NCI-H2029 (cell line): Measurements from ENCODE around the gene AMELX.

Experiments used
- DNase-seq: peaks from one replicate; lab custom pipeline; 2025; lab: John Stamatoyannopoulos, UW

Gene AMELX

DNA sequence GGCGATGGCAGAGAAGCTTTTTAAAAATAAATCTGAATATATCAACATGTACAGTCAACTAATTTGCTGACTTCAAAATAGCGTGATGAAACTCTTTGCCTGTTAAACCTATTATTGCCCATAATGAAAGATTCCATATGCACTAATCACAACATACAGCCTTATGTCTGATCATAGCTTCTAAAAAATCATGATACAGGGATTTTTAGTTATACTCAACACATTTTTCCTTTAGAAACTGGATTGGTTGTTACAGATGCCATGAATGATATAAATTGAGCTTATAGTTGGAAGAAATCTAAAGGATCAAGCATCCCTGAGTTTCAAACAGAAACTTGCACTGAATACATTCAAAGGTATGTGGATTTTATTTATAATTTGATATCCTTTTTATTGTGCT lies at the start of gene AMELX:
Gene AMELX, plus strand, starts transcription at position 301 of the 400 bp plus-strand sequence. CDS start 1,376 bp downstream, outside the sequence.
- no peak for DNase-seq

DNA sequence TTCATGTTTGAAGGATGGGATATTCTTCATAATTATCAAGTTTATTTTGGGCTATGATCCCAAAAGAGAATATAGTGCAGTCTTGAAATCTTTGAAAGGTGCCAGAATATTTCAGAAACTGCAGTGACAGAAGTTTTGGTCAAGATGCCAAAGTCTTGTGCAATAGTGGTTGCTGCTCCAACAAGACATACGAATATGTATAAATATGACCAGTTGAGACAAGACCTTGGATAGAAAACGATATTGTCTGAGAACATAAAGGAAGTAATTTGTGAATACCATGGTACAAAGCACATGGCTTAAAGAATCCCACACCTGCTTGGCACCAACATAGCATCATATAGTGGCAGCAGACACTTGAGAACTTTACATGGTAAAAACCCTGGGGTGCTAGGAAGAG lies 48.6 kb upstream of the AMELX start:
- DNase-seq: no peak

DNA sequence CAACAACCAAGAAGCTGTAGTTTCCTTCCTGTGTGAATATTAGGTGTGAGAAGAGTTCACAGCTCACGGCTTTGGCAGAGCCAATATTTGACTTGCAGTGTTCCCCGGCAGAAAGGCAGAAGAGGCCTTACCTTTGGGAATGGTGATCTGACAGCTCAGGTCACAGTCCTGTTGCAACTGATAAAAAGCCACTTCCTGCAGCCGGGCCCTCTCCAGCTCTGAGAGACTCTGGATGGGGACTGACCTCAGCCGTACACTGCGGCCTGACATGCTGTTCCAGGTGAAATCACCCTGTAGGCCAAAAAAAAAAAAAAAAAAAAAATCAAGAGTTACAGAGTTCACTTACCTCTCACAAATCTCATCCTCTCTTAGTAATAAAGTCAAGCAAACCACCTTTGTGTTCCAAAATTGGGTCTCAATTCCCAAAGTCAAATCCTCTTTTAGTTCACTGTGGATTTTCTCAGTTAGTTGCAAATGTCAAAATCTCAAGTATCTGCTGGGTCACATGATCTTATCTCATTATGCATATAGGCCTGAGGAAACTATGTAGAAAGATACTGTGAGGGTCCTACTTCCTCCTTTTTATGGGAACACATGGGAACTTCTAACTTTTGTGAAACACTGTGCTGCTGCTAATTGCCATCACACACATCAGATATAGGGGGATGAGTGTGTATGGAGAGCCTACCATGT lies 38.6 kb upstream of the AMELX start:
- DNase-seq: no peak

GRCh38 chrX:11257290-11257689 lies 35.9 kb upstream of the AMELX start:
- no peak for DNase-seq

- DNase-seq: no peak
Measured at GRCh38 chrX:11257711-11258110, 35.5 kb upstream of the AMELX start.

- no peak for DNase-seq
Measured at GRCh38 chrX:11259437-11259836, 33.8 kb upstream of the AMELX start.

DNA sequence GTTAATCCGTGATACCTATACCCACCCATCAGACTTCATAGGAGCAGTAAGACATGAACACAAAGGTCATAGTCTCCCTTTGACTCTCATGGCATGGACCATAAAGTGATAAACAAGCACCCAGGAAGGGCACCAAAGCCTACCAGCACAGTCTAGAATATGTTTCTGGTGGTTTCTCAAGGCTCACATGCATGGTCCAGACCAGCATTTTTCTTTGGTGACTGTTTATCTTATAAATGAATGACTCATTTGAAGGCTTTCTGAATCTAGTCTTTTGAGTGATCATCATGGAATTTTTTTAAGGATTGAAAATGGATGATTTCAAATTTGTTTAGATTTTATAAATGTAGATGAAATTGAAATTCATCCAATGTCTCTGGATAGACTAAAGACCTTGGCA lies 32.0 kb upstream of the AMELX start:
- no peak for DNase-seq

DNA sequence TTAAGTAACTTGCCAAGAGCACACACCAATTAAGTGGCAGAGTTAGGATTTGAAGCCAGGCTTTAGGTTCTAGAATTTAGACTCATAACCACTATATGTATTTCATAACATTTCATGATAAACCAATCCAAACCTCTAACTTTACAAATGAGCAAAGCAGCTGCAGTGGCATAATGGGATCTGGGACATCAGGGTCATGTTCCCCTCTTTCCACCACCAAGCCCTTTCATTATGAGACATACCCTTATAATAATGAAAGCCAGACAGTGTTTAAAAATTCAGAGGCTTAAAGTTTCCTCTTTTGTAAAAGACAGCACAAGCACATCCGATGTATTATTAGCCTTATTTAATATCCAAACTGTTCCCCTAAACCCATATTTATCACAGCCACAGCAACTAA lies 28.3 kb upstream of the AMELX start:
- DNase-seq: no peak

DNA sequence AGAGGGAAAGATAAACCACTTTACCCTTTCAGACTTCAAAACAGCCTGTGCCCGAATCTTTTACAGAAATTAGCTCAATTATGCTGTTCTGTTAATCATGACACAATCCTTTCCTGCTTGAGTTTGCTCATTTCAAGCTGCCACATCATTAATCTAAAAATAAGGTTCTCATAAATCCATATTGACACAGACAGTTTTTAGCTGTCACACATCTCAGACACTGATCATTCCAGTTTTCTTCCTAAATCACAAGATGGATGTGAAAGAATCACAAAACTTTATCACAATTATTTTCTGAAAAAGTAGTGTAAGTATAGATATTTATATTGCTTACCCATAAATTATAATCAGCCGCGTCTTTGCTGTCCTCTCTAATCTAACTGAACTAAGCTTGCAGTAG lies 27.9 kb upstream of the AMELX start:
- no peak for DNase-seq

- DNase-seq: no peak
Measured at GRCh38 chrX:11266573-11267003, 26.6 kb upstream of the AMELX start.

GRCh38 chrX:11267425-11267824 lies 25.8 kb upstream of the AMELX start:
- DNase-seq: no peak

GRCh38 chrX:11269006-11269405 lies 24.2 kb upstream of the AMELX start:
- no peak for DNase-seq

- DNase-seq: no peak
Measured at GRCh38 chrX:11269996-11270395, 23.2 kb upstream of the AMELX start.

GRCh38 chrX:11272290-11272689 lies 20.9 kb upstream of the AMELX start:
- DNase-seq: no peak

DNA sequence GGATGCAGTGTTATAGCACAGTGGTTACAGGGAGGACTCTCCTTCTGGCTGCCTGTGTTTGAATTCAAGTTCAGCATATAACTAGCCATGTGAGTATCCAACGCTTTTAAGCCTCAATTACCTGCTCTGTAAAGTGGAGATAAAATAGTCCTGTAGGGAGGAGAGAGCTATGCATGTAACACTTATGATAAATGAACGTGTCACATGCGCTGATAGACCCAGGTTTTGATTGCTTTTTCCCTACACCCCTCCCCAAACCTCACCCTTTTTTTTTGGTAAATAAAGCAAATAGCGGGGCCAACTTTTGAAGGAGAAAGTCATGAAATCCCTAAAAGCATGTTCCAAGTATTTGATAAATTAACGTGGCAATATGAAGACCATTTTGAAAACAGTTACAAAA lies 20.4 kb upstream of the AMELX start:
- DNase-seq: no peak

GRCh38 chrX:11273544-11273943 lies 19.7 kb upstream of the AMELX start:
- DNase-seq: no peak

DNA sequence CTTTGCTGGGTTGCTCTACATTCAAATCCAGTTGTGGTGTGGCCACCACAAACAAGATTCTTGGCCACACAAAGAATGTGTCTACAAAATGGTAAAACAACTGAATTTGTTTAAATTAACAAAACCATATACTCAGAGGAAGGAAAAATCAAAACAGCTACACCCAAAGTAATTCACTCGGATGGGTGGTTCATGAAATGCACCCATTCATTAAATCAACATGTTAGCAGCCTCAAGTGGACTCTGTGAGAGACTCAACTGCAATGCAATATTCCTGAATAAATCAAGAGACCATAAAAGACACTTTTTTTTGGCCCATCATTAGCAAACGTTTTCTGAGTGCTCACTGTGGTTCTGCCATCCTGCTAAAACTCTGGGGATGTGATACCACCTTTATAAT lies 11.2 kb upstream of the AMELX start:
- no peak for DNase-seq

- DNase-seq: no peak
Measured at GRCh38 chrX:11285651-11286050, 7.6 kb upstream of the AMELX start.

DNA sequence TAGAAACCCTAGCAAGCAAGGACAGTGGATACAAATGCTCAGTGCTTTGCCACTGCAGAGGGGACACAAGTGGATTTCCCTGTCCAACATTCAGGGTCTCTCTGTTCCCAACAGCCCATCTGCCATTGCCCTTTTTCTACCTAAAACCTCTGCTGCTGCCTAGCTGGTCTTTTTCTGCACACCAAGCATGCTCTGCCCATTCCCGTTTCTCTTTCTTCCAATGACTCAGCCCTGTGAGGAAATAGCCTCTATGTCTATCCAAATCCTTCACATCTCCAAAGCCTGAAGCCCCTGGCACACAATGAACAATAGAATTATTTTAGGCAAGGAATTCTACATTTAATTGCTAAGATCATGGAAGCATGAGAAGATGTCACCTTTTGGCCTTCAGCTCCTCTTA lies 5.7 kb upstream of the AMELX start:
- no peak for DNase-seq

- DNase-seq: no peak
Measured at GRCh38 chrX:11290416-11291102, 2.7 kb upstream of the AMELX start.

- DNase-seq: no peak
Measured at GRCh38 chrX:11296051-11296450, 2.8 kb downstream of the AMELX start.

GRCh38 chrX:11298600-11298999 lies 5.4 kb downstream of the AMELX start:
- no peak for DNase-seq

GRCh38 chrX:11304829-11305228 lies 11.6 kb downstream of the AMELX start:
- no peak for DNase-seq

- no peak for DNase-seq
Measured at GRCh38 chrX:11305641-11306040, 12.4 kb downstream of the AMELX start.
